ENCODE results near the gene PLEKHB2. TPM values are rescaled to one million over a fixed set of nuclear protein-coding genes. Genes with fewer than 3 reads are reported as not detected.

The PLEKHB2 gene
- total and polyA plus RNA-seq, 4 donors = 23.4 to 93.6 (median 75.4) TPM

GRCh38 chr2:131103165-131103564, 2.0 kb upstream of the PLEKHB2 start:
- Histone ChIP-seq H3K27me3 (ENCODE audit: control insufficient read depth in 3 of 3, insufficient read depth in 3 of 3, low read length in 2 of 3) (no peaks in the 10 kb centered on the region), H3K27ac (ENCODE audit: low read depth in 1 of 2, low read length in 1 of 2) (no peak overlapping the region), H3K9ac (ENCODE audit: insufficient read depth in 1 of 2, low read length in 2 of 2) (no peak overlapping the region), H3K36me3 (ENCODE audit: control insufficient read depth in 4 of 4, insufficient read depth in 4 of 4, low read length in 4 of 4) (no peaks in the 10 kb centered on the region), H3K4me3 (no peak overlapping the region), H3K9me3 (ENCODE audit: control insufficient read depth in 4 of 4, insufficient read depth in 3 of 4, low read length in 3 of 4) (no peaks in the 10 kb centered on the region), H3K4me1 (ENCODE audit: control insufficient read depth in 5 of 5, insufficient read depth in 5 of 5, low read length in 5 of 5) (peaks cover 5 to 20% (median 8%) of the 10 kb centered on the region in 5 donors)
- ATAC-seq (ENCODE audit: insufficient read depth, low FRiP score) = no peak
- no peak for DNase-seq
- 87 to 96% methylated on average over 2 of the region's 2 CpGs for WGBS, 2 donors
- TF ChIP-seq CTCF (IDR thresholded peaks at IDR 0.05; ENCODE audit: control extremely low read depth, extremely low read depth) = no peak

DNA sequence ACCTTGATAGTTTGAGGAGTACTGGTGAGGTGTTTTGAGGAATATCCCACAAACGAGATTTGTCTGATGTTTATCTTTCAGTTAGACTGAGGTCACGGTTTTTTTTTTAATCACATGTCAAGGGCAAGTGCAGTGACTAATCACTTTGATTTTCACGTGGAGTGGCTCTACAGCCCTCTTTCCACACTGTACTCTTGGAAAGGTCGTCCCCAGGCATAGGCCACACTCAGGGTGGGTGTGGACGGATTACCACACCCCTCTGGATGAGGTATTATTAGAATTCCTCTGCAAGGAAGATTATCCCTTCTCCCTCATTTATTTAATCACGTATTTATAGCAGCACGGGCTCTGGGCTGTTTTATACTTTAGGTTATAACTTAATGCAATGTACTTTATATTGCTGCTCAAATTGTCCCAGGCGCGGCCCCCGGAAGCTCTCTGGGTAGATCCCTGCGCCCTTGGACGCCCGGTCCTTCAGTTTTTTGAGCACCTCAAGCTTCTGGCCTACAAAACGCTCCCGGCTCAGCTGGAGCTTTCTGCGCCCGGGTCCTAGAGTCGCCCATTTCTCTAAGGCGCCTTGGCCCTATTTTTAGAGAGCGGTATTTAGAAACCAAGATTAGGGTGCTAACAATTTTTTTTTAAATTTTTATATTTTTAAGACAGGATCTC, 515 bp upstream of the PLEKHB2 start:
- WGBS, 2 donors = 0 to 1% methylated on average over 20 of the region's 20 CpGs
- no peaks in the 10 kb centered on the region for H3K9me3 ChIP-seq (ENCODE audit: control insufficient read depth in 4 of 4, insufficient read depth in 3 of 4, low read length in 3 of 4)
- H3K4me1 ChIP-seq (ENCODE audit: control insufficient read depth in 5 of 5, insufficient read depth in 5 of 5, low read length in 5 of 5) = peaks cover 5 to 20% (median 8%) of the 10 kb centered on the region in 5 donors
- no peak for TF ChIP-seq CTCF (IDR thresholded peaks at IDR 0.05; ENCODE audit: control extremely low read depth, extremely low read depth)
- H3K36me3 ChIP-seq (ENCODE audit: control insufficient read depth in 4 of 4, insufficient read depth in 4 of 4, low read length in 4 of 4) = no peaks in the 10 kb centered on the region
- peak in 2 of 3 donors; percentile 14 to 39 for DNase-seq
- no peaks in the 10 kb centered on the region for H3K27me3 ChIP-seq (ENCODE audit: control insufficient read depth in 3 of 3, insufficient read depth in 3 of 3, low read length in 2 of 3)
- peak overlapping the region; percentile 94 for H3K27ac ChIP-seq (ENCODE audit: low read depth in 1 of 2, low read length in 1 of 2)
- no peak overlapping the region for H3K4me3 ChIP-seq
- peak overlapping the region in 1 of 2 donors; percentile 82 for H3K9ac ChIP-seq (ENCODE audit: insufficient read depth in 1 of 2, low read length in 2 of 2)
- peak; percentile 81 for ATAC-seq (ENCODE audit: insufficient read depth, low FRiP score)

DNA sequence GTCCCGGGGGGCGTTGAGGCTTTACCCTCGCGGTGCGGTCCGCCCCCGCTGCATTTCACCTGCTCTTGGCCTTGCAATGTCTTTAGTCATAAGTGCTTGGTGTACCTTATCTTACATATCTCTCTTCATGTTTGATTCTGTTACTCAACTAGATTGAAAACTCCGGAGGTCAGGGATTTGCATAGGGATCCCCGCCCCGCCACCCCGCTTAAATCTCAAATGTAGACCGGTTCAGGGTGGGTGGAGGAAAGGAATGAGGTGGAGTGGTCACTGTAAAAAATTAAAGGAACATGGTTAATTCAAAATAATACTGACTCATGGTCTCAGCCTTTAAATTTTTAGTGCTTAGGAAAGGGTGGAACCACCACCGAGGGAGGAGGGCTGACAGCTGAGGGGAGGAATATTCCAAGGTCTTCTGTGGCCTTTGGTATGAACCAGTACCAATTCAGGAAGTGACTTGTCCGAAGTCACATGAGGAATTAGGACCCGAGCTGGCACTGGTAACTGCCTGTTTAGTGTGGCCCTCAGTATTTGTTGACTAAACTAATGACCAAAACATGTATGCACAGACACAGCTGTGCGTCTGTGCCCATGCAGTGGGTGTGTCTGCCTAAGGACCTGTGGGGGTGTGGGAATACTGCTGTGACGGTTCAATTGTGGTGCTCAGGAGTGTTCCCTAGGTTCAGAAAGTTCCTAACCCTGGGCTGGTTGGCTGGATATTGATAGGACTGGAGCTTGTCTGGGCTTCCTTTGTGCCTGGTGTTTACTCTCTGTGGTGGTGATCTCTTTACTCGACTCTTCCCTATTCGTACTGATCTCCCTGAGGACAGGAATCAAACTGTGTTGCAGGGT, 1.0 kb downstream of the PLEKHB2 start:
- Histone ChIP-seq H3K36me3 (ENCODE audit: control insufficient read depth in 4 of 4, insufficient read depth in 4 of 4, low read length in 4 of 4) (peaks cover 0 to 3% (median 1%) of the 10 kb centered on the region in 4 donors), H3K9me3 (ENCODE audit: control insufficient read depth in 4 of 4, insufficient read depth in 3 of 4, low read length in 3 of 4) (no peaks in the 10 kb centered on the region), H3K27ac (ENCODE audit: low read depth in 1 of 2, low read length in 1 of 2) (peak overlapping the region; percentile 94), H3K4me1 (ENCODE audit: control insufficient read depth in 5 of 5, insufficient read depth in 5 of 5, low read length in 5 of 5) (peaks cover 7 to 20% (median 8%) of the 10 kb centered on the region in 5 donors), H3K9ac (ENCODE audit: insufficient read depth in 1 of 2, low read length in 2 of 2) (peak overlapping the region; percentile 73 to 80), H3K27me3 (ENCODE audit: control insufficient read depth in 3 of 3, insufficient read depth in 3 of 3, low read length in 2 of 3) (no peaks in the 10 kb centered on the region), H3K4me3 (peak overlapping the region; percentile 77)
- TF ChIP-seq CTCF (IDR thresholded peaks at IDR 0.05; ENCODE audit: control extremely low read depth, extremely low read depth) = no peak
- peak; percentile 25 to 44 (median 29) for DNase-seq
- WGBS, 2 donors = 1 to 3% methylated on average over 19 of the region's 19 CpGs
- peak; percentile 14 for ATAC-seq (ENCODE audit: insufficient read depth, low FRiP score)

All from lung (tissue), 12 donors.